K562 (cell line): ENCODE data around the gene APOBEC3C. TPM values are rescaled to one million over a fixed set of nuclear protein-coding genes. Genes with fewer than 3 reads are reported as not detected.

ENCODE experiments used
- HNRNPK ChIP-seq: fragments of 200-400 bp; formaldehyde crosslinking; IDR thresholded peaks from one replicate; pipeline ENCODE4 v1.6.1; 2018; ENCODE audit warnings: mild to moderate bottlenecking, low read depth, low read length; ENCODE audit not compliant: poor library complexity, severe bottlenecking
- SRF ChIP-seq, 2 experiments: fragments of 250-450, 450-650 bp in 1 of 2; sonication (Bioruptor Pico) in 1 of 2; sonication (generic) in 1 of 2; formaldehyde crosslinking; IDR thresholded peaks; 2 replicates each; pipeline versions ENCODE4 v1.5.0 to v1.5.1; 2020 to 2022; ENCODE audit warnings: mild to moderate bottlenecking in 1 of 2, missing genetic modification reagents in 1 of 2
- TSC22D4 ChIP-seq: fragments of 450-650 bp; IDR thresholded peaks from 2 replicates; pipeline ENCODE4 v1.6.1; 2016; ENCODE audit warnings: missing genetic modification characterization, missing biosample characterization, control low read depth
- ZSCAN29 ChIP-seq: fragments of 450-650 bp; IDR thresholded peaks from 2 replicates; pipeline ENCODE4 v1.6.1; 2017
- polyA plus RNA-seq, 8 experiments: library from polyadenylated mRNA; depleted of rRNA in 4 of 8; stranded (reverse) in 5 of 8; unstranded in 3 of 8; fragments of >200 nt; fragmentation: Nextera tagmentation in 2 of 8; fragmentation: Illumina TruSeq in 1 of 8; extraction: Ambion mirVana in 2 of 8; extraction: Trizol in 1 of 8; gene quantifications; 2 replicates each; pipeline versions ENCODE4 v1.2.1 to v1.2.3, GENCODE V29; 2011 to 2014; ENCODE audit warnings: inconsistent platforms in 1 of 8, missing spikeins in 1 of 8
- total RNA-seq, 7 experiments: library from RNA; depleted of rRNA in 6 of 7; stranded (reverse); fragments of >200 nt in 6 of 7; fragmentation: Illumina TruSeq in 2 of 7; extraction: Trizol in 2 of 7; gene quantifications; 2 replicates each; pipeline versions ENCODE4 v1.2.1 to v1.2.3, GENCODE V29; 2011 to 2021; ENCODE audit warnings: low replicate concordance in 1 of 7
- TF ChIP-seq, protein P1 (sequence below): fragments of 200-800 bp; sonication (Bioruptor generic); IDR thresholded peaks from 2 replicates; pipeline ENCODE4 v1.6.1; 2017; ENCODE audit warnings: missing genetic modification characterization, missing compliant biosample characterization
- TF ChIP-seq, protein P2 (sequence below): sonication (generic); formaldehyde crosslinking; IDR thresholded peaks from 2 replicates; pipeline ENCODE4 v1.8.0; 2022; ENCODE audit warnings: missing genetic modification reagents, mild to moderate bottlenecking, borderline replicate concordance
- TF ChIP-seq, protein P3 (sequence below): fragments of 450-650 bp; formaldehyde crosslinking; IDR thresholded peaks from 2 replicates; pipeline ENCODE4 v1.4.0; 2020; ENCODE audit warnings: mild to moderate bottlenecking, moderate library complexity
- TF ChIP-seq, protein P4 (sequence below), 2 experiments: fragments of 450-650 bp; IDR thresholded peaks; 2 replicates each; pipeline ENCODE4 v1.6.1; 2016; ENCODE audit warnings: mild to moderate bottlenecking in 2 of 2, borderline replicate concordance in 1 of 2, low read depth in 1 of 2, moderate library complexity in 1 of 2
- TF ChIP-seq, protein P5 (sequence below): fragments of 150-350 bp; IDR thresholded peaks from 2 replicates; pipeline ENCODE4 v1.6.1; 2014; ENCODE audit warnings: low read depth, mild to moderate bottlenecking, low read length, borderline replicate concordance

APOBEC3C gene
- total and polyA plus RNA-seq, 9 of the 15 experiments (the other 6 are each of a cell fraction or from before 2014, with no cell fraction given): 12.4 to 285 (median 55.5) TPM

DNA sequence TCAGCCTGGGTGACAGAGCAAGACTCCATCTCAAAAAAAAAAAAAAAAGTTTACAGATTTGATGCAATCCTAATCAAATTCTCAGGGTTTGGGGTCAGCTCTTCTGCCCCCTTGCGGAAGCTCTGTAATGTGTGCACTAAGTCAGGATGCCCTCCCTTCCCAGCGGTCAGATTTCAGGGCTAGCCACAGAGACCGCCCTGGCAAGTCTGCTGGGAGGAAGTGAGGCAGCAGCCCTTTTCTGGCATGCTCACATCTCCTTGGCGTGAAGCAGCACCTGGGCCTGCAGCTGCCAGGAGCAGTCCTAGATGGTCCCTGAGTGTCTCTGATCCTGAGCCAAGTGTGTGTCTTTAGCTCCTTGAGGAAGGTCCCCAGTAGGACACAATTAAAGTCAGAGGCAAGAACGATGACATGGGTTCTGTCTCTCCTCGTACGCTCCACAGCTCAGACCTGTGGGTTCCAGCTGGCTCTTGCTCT is 10.9 kb upstream of the APOBEC3C start (continued):
- TF ChIP-seq SRF (CRISPR knock-in tag; IDR thresholded peaks at IDR 0.05) (peak in 1 of 2 experiments; percentile 45; a peak in 1 of 4 replicates), ZSCAN29 (no peak), TSC22D4 (no peak), HNRNPK (no peak)
- TF ChIP-seq, protein P1, sequence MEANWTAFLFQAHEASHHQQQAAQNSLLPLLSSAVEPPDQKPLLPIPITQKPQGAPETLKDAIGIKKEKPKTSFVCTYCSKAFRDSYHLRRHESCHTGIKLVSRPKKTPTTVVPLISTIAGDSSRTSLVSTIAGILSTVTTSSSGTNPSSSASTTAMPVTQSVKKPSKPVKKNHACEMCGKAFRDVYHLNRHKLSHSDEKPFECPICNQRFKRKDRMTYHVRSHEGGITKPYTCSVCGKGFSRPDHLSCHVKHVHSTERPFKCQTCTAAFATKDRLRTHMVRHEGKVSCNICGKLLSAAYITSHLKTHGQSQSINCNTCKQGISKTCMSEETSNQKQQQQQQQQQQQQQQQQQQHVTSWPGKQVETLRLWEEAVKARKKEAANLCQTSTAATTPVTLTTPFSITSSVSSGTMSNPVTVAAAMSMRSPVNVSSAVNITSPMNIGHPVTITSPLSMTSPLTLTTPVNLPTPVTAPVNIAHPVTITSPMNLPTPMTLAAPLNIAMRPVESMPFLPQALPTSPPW (CRISPR knock-in tag): peak; percentile 48
- TF ChIP-seq, protein P2, sequence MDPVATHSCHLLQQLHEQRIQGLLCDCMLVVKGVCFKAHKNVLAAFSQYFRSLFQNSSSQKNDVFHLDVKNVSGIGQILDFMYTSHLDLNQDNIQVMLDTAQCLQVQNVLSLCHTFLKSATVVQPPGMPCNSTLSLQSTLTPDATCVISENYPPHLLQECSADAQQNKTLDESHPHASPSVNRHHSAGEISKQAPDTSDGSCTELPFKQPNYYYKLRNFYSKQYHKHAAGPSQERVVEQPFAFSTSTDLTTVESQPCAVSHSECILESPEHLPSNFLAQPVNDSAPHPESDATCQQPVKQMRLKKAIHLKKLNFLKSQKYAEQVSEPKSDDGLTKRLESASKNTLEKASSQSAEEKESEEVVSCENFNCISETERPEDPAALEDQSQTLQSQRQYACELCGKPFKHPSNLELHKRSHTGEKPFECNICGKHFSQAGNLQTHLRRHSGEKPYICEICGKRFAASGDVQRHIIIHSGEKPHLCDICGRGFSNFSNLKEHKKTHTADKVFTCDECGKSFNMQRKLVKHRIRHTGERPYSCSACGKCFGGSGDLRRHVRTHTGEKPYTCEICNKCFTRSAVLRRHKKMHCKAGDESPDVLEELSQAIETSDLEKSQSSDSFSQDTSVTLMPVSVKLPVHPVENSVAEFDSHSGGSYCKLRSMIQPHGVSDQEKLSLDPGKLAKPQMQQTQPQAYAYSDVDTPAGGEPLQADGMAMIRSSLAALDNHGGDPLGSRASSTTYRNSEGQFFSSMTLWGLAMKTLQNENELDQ (CRISPR knock-in tag): no peak
- TF ChIP-seq, protein P3, sequence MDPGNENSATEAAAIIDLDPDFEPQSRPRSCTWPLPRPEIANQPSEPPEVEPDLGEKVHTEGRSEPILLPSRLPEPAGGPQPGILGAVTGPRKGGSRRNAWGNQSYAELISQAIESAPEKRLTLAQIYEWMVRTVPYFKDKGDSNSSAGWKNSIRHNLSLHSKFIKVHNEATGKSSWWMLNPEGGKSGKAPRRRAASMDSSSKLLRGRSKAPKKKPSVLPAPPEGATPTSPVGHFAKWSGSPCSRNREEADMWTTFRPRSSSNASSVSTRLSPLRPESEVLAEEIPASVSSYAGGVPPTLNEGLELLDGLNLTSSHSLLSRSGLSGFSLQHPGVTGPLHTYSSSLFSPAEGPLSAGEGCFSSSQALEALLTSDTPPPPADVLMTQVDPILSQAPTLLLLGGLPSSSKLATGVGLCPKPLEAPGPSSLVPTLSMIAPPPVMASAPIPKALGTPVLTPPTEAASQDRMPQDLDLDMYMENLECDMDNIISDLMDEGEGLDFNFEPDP (CRISPR knock-in tag): no peak
- TF ChIP-seq, protein P4, sequence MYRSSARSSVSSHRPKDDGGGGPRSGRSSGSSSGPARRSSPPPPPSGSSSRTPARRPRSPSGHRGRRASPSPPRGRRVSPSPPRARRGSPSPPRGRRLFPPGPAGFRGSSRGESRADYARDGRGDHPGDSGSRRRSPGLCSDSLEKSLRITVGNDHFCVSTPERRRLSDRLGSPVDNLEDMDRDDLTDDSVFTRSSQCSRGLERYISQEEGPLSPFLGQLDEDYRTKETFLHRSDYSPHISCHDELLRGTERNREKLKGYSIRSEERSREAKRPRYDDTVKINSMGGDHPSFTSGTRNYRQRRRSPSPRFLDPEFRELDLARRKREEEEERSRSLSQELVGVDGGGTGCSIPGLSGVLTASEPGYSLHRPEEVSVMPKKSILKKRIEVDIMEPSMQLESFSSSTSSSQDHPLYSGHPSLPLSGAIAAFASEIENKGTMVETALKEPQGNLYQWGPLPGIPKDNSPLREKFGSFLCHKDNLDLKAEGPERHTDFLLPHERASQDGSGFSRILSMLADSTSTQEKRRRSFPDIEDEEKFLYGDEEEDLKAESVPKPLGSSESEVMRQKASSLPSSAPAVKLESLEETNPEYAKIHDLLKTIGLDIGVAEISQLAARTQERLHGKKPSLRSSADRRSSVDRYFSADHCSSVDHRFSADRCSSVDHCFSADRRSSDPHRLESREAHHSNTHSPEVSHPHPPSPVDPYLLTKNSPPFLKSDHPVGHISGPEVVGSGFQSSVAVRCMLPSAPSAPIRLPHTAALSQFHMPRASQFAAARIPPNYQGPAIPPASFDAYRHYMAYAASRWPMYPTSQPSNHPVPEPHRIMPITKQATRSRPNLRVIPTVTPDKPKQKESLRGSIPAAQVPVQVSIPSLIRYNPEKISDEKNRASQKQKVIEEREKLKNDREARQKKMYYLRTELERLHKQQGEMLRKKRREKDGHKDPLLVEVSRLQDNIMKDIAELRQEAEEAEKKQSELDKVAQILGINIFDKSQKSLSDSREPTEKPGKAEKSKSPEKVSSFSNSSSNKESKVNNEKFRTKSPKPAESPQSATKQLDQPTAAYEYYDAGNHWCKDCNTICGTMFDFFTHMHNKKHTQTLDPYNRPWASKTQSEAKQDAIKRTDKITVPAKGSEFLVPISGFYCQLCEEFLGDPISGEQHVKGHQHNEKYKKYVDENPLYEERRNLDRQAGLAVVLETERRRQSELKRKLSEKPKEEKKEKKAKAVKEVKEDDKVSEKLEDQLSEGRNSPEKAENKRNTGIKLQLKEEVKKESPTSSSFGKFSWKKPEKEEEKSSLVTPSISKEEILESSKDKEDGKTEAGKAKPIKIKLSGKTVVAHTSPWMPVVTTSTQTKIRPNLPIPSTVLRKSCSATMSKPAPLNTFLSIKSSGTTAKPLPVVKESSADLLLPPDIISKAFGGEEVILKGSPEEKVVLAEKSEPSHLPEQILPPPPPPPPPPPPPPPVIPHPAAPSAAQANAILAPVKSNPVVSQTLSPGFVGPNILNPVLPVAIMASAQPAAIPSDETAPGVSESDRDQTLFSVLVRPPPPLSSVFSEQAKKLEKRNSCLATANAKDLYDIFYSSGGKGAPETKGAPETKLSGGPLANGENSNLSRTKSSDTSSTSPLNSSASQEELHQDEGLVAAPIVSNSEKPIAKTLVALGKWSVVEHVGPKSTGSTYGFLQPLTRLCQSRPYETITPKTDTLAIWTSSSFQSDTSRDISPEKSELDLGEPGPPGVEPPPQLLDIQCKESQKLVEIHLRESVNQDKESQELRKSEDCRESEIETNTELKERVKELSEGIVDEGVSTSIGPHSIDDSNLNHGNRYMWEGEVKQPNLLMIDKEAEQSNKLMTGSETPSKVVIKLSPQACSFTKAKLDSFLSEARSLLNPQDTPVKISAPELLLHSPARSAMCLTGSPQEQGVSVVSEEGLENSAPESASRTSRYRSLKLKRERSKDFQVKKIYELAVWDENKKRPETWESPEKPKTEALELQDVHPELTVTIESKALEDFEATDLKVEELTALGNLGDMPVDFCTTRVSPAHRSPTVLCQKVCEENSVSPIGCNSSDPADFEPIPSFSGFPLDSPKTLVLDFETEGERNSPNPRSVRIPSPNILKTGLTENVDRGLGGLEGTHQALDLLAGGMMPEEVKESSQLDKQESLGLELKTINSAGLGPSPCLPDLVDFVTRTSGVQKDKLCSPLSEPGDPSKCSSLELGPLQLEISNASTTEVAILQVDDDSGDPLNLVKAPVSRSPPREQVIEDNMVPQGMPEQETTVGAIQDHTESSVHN (IDR thresholded peaks at IDR 0.05; ENCODE audit: borderline replicate concordance in 1 of 2, low read depth in 1 of 2): no peak
- TF ChIP-seq, protein P5, sequence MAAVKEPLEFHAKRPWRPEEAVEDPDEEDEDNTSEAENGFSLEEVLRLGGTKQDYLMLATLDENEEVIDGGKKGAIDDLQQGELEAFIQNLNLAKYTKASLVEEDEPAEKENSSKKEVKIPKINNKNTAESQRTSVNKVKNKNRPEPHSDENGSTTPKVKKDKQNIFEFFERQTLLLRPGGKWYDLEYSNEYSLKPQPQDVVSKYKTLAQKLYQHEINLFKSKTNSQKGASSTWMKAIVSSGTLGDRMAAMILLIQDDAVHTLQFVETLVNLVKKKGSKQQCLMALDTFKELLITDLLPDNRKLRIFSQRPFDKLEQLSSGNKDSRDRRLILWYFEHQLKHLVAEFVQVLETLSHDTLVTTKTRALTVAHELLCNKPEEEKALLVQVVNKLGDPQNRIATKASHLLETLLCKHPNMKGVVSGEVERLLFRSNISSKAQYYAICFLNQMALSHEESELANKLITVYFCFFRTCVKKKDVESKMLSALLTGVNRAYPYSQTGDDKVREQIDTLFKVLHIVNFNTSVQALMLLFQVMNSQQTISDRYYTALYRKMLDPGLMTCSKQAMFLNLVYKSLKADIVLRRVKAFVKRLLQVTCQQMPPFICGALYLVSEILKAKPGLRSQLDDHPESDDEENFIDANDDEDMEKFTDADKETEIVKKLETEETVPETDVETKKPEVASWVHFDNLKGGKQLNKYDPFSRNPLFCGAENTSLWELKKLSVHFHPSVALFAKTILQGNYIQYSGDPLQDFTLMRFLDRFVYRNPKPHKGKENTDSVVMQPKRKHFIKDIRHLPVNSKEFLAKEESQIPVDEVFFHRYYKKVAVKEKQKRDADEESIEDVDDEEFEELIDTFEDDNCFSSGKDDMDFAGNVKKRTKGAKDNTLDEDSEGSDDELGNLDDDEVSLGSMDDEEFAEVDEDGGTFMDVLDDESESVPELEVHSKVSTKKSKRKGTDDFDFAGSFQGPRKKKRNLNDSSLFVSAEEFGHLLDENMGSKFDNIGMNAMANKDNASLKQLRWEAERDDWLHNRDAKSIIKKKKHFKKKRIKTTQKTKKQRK: no peak
